ENCODE results near the gene DEPDC5. TPM values are rescaled to one million over a fixed set of nuclear protein-coding genes. Genes with fewer than 3 reads are reported as not detected.

The DEPDC5 gene
- total and polyA plus RNA-seq, 9 of the 15 experiments (the other 6 are each of a cell fraction or from before 2014, with no cell fraction given): 2.3 to 12.3 (median 10.7) TPM

- Histone ChIP-seq H3K27ac (ENCODE audit: extremely low read depth, low read depth, low read length) (peak within 1 kb of the TSS; percentile 98), H3K9ac (ENCODE audit: insufficient read depth in 1 of 2, low read depth in 2 of 2, low read length in 2 of 2) (peak within 1 kb of the TSS; percentile 96 to 97), H3K27me3 (ENCODE audit: control insufficient read depth in 2 of 2, insufficient read depth in 2 of 2, low read length in 2 of 2) (no peaks in the 10 kb centered on the region), H3K9me1 (ENCODE audit: control insufficient read depth, insufficient read depth, low read length) (no peaks in the 10 kb centered on the region), H2AFZ (ENCODE audit: low read depth, low read length) (peak within 1 kb of the TSS; percentile 91), H3K9me3 (replicated peaks; ENCODE audit: control insufficient read depth, insufficient read depth, low read depth, low read length) (no peaks in the 10 kb centered on the region), H3K4me2 (ENCODE audit: insufficient read depth, low read length) (peak within 1 kb of the TSS; percentile 96), H3K79me2 (ENCODE audit: control insufficient read depth, insufficient read depth, low read length) (peaks cover 47% of the 10 kb centered on the region), H3K36me3 (ENCODE audit: control insufficient read depth, insufficient read depth, low read length) (peaks cover 35% of the 10 kb centered on the region), H3K4me3 (peak within 1 kb of the TSS; percentile 96), H3K4me1 (replicated peaks in 1 of 2; ENCODE audit: control insufficient read depth in 2 of 2, insufficient read depth in 2 of 2, low read length in 2 of 2) (peaks cover 19 to 24% of the 10 kb centered on the region in 2 experiments), H4K20me1 (replicated peaks; ENCODE audit: control insufficient read depth, insufficient read depth, low read length) (0 out of 2 replicates have a peak, but pooled peaks cover 3% of the 10 kb centered on the region)
- intact Hi-C loops (cut with micrococcal nuclease) (no loop called here), in situ Hi-C loops (cut with MboI) (no loop called here)
- ATAC-seq (peak; percentile 82), DNase-seq (ENCODE audit: extremely low read depth in 1 of 4, low spot score in 3 of 4) (peak; percentile 87 to 95 (median 91)), FAIRE-seq (no peak)
- BruUV-seq (replicated peaks): no TSS peak
- 0% methylated on average over 25 of the region's 86 CpGs for WGBS (ENCODE audit: insufficient coverage, low coverage, missing lambda C conversion rate)
- ChIA-PET POLR2A (no interaction called here), CTCF (ENCODE audit: low intra/inter-chr PET ratio) (interaction anchor here (0.9 kb wide), 1 partner anchor 72 kb away, joined by 3 read pairs; no protein-coding TSS in a partner anchor)
- TF ChIP-seq, protein P1, sequence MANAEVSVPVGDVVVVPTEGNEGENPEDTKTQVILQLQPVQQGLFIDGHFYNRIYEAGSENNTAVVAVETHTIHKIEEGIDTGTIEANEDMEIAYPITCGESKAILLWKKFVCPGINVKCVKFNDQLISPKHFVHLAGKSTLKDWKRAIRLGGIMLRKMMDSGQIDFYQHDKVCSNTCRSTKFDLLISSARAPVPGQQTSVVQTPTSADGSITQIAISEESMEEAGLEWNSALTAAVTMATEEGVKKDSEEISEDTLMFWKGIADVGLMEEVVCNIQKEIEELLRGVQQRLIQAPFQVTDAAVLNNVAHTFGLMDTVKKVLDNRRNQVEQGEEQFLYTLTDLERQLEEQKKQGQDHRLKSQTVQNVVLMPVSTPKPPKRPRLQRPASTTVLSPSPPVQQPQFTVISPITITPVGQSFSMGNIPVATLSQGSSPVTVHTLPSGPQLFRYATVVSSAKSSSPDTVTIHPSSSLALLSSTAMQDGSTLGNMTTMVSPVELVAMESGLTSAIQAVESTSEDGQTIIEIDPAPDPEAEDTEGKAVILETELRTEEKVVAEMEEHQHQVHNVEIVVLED (CRISPR knock-in tag; IDR thresholded peaks at IDR 0.05): peak; percentile 60; the same call in 1 of the 2 replicates
- peak; percentile 91 for TF ChIP-seq TAF1 (IDR thresholded peaks at IDR 0.05; ENCODE audit: control insufficient read depth, extremely low read depth, insufficient read depth, low read length, severe bottlenecking)
- no peak for TF ChIP-seq NR0B1 (IDR thresholded peaks at IDR 0.05; ENCODE audit: partially characterized antibody)
- peak; percentile 72; the same call in 1 of the 2 replicates for TF ChIP-seq GTF2E2 (tag; IDR thresholded peaks at IDR 0.05)
- TF ChIP-seq, protein P2, sequence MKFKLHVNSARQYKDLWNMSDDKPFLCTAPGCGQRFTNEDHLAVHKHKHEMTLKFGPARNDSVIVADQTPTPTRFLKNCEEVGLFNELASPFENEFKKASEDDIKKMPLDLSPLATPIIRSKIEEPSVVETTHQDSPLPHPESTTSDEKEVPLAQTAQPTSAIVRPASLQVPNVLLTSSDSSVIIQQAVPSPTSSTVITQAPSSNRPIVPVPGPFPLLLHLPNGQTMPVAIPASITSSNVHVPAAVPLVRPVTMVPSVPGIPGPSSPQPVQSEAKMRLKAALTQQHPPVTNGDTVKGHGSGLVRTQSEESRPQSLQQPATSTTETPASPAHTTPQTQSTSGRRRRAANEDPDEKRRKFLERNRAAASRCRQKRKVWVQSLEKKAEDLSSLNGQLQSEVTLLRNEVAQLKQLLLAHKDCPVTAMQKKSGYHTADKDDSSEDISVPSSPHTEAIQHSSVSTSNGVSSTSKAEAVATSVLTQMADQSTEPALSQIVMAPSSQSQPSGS (CRISPR knock-in tag; IDR thresholded peaks at IDR 0.05): peak; percentile 48; the same call in 1 of the 2 replicates
- TF ChIP-seq RAD21 (CRISPR knock-in tag; conservative IDR thresholded peaks at IDR 0.05 in 1 of 2, IDR thresholded peaks at IDR 0.05 in 1 of 2): 0 out of 4 replicates have a peak, but pooled peaks of 1 of the 2 experiments have one; percentile 5
- TF ChIP-seq NONO (IDR thresholded peaks at IDR 0.05; ENCODE audit: low read depth in 2 of 2, low read length in 1 of 2): peak in 1 of 2 experiments; percentile 77; a peak in 1 of 4 replicates
- TF ChIP-seq NR2F6 (CRISPR knock-in tag; IDR thresholded peaks at IDR 0.05): no peak
- no peak for TF ChIP-seq NR4A1 (CRISPR knock-in tag; IDR thresholded peaks at IDR 0.05)
- TF ChIP-seq NR4A1 (tag; IDR thresholded peaks at IDR 0.05): no peak
- TF ChIP-seq ERF (CRISPR knock-in tag; IDR thresholded peaks at IDR 0.05): 0 out of 2 replicates have a peak, but pooled peaks have one; percentile 25
- TF ChIP-seq PRMT5 (CRISPR knock-in tag; IDR thresholded peaks at IDR 0.05): no peak
- TF ChIP-seq HDAC1 (IDR thresholded peaks at IDR 0.05): peak in 1 of 2 experiments; percentile 56; a peak in 1 of 4 replicates
- no peak for TF ChIP-seq ESRRA (IDR thresholded peaks at IDR 0.05; ENCODE audit: borderline replicate concordance, low read depth)
- TF ChIP-seq MECOM (CRISPR knock-in tag; IDR thresholded peaks at IDR 0.05): no peak
- no peak for TF ChIP-seq FUS (optimal IDR thresholded peaks at IDR 0.05; ENCODE audit: low read depth, low read length)
- no peak for TF ChIP-seq CC2D1A (IDR thresholded peaks at IDR 0.05)
- peak; percentile 99 for TF ChIP-seq ATF7 (IDR thresholded peaks at IDR 0.05)
Observed at GRCh38 chr22:31943978-31944699, 190.3 kb downstream of the DEPDC5 start, which contains the start of gene YWHAH. YWHAH (plus strand) TSS chr22:31944535; CDS start chr22:31944734, 199 bp downstream.

Measured in K562 (cell line).